ENCODE results near the gene ZFHX3.

DNA sequence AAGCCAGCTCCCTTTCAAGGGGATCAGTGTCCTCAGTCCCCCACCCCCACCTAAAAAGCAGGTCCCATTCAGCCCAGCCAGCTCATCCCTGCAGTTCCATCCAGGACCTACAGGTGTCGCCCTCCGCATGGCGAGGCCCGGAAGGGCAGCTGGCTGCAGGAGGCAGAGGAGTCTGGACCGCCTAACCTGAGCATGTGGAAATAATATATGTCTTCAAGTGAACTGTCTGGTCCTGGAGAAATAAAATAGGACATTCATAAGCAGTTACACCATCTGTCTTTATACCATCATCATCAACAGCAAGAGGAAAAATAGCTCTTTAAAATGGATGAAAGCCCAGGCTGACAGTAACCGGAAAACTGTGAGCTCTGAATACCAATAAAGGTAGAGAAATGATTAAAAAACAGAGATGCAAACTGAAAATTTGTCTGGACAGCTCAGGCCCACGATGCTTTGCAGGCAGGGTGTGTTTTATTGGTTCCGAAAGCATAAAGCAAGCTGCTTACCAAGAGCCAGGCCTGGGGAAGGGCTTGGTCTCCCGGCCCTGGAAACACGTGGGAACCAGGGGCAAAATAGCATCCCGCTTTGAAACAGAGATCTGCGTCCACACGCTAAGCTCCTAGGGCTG, 215.2 kb downstream of the ZFHX3 start:
- TF ChIP-seq, protein P1, sequence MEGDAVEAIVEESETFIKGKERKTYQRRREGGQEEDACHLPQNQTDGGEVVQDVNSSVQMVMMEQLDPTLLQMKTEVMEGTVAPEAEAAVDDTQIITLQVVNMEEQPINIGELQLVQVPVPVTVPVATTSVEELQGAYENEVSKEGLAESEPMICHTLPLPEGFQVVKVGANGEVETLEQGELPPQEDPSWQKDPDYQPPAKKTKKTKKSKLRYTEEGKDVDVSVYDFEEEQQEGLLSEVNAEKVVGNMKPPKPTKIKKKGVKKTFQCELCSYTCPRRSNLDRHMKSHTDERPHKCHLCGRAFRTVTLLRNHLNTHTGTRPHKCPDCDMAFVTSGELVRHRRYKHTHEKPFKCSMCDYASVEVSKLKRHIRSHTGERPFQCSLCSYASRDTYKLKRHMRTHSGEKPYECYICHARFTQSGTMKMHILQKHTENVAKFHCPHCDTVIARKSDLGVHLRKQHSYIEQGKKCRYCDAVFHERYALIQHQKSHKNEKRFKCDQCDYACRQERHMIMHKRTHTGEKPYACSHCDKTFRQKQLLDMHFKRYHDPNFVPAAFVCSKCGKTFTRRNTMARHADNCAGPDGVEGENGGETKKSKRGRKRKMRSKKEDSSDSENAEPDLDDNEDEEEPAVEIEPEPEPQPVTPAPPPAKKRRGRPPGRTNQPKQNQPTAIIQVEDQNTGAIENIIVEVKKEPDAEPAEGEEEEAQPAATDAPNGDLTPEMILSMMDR (conservative IDR thresholded peaks at IDR 0.05 in 1 of 2, IDR thresholded peaks at IDR 0.05 in 1 of 2; ENCODE audit: low read depth in 1 of 2, low read length in 2 of 2) = peak; percentile 99 to 100
- no peak for TF ChIP-seq EZH2 (IDR thresholded peaks at IDR 0.05; ENCODE audit: low read length, missing control alignments)

Measured in fibroblast of lung (primary cell).